ENCODE results near the gene RPN1. TPM values are rescaled to one million over a fixed set of nuclear protein-coding genes. Genes with fewer than 3 reads are reported as not detected.

Gene RPN1
- total RNA-seq, 2 experiments from 2014 or later = 157 to 162 TPM

- Mint-ChIP-seq H3K27me3 (ENCODE audit: low read depth) (no peaks in the 10 kb centered on the region), H3K4me1 (ENCODE audit: low read depth) (peaks cover 46% of the 10 kb centered on the region), H3K4me3 (peak overlapping the region; percentile 85), H3K9me3 (ENCODE audit: insufficient read depth) (no peaks in the 10 kb centered on the region), H3K27ac (peak overlapping the region; percentile 88), H3K36me3 (ENCODE audit: low read depth) (peaks cover 65% of the 10 kb centered on the region)
- ChIA-PET CTCF (interaction anchor here (0.9 to 2.5 kb wide), 5 partner anchors 11 to 226 kb away, joined by 3 to 8 read pairs (median 7); no protein-coding TSS in a partner anchor), POLR2A (interaction anchor here (0.8 kb wide), 1 partner anchor 9 kb away, joined by 3 read pairs; no protein-coding TSS in a partner anchor)
- peak; percentile 40 for DNase-seq
- no peak for ATAC-seq
Observed at GRCh38 chr3:128619146-128619890, 31.3 kb downstream of the RPN1 start.

- Mint-ChIP-seq H3K4me1 (ENCODE audit: low read depth) (peaks cover 46% of the 10 kb centered on the region), H3K4me3 (peak overlapping the region; percentile 85), H3K36me3 (ENCODE audit: low read depth) (peaks cover 55% of the 10 kb centered on the region), H3K27ac (peak overlapping the region; percentile 88), H3K27me3 (ENCODE audit: low read depth) (no peaks in the 10 kb centered on the region), H3K9me3 (ENCODE audit: insufficient read depth) (no peaks in the 10 kb centered on the region)
- ATAC-seq = no peak
- DNase-seq = no peak
- CTCF ChIA-PET = interaction anchor here (0.9 to 3.1 kb wide), 28 partner anchors 9 to 495 kb away, joined by 3 to 25 read pairs (median 6); partner anchors contain the start of genes ACAD9 and RUVBL1
- POLR2A ChIA-PET = interaction anchor here (1.7 kb wide), 1 partner anchor 32 kb away, joined by 13 read pairs; the partner anchor contains the start of gene RPN1
Observed at GRCh38 chr3:128618398-128618726, 32.3 kb downstream of the RPN1 start.

- H3K27me3 Mint-ChIP-seq (ENCODE audit: low read depth) = no peaks in the 10 kb centered on the region
- ChIA-PET POLR2A (interaction anchor here (0.6 to 1.7 kb wide), 6 partner anchors 13 to 698 kb away, joined by 3 to 13 read pairs (median 3); partner anchors contain the start of gene RPN1), CTCF (interaction anchor here (0.7 to 3.1 kb wide), 46 partner anchors 8 to 562 kb away, joined by 3 to 25 read pairs (median 5); partner anchors contain the start of genes ACAD9, RPN1 and RUVBL1)
- H3K4me1 Mint-ChIP-seq (ENCODE audit: low read depth) = peaks cover 46% of the 10 kb centered on the region
- peak overlapping the region; percentile 85 for H3K4me3 Mint-ChIP-seq
- ATAC-seq (peak; percentile 94), DNase-seq (peak; percentile 99)
- H3K36me3 Mint-ChIP-seq (ENCODE audit: low read depth) = peaks cover 51% of the 10 kb centered on the region
- H3K27ac Mint-ChIP-seq = peak overlapping the region; percentile 88
- H3K9me3 Mint-ChIP-seq (ENCODE audit: insufficient read depth) = no peaks in the 10 kb centered on the region
Observed at GRCh38 chr3:128617557-128618397, 32.8 kb downstream of the RPN1 start.

- Mint-ChIP-seq H3K27me3 (ENCODE audit: low read depth) (no peaks in the 10 kb centered on the region), H3K9me3 (ENCODE audit: insufficient read depth) (no peaks in the 10 kb centered on the region), H3K27ac (peak overlapping the region; percentile 88), H3K36me3 (ENCODE audit: low read depth) (peaks cover 47% of the 10 kb centered on the region), H3K4me1 (ENCODE audit: low read depth) (peaks cover 46% of the 10 kb centered on the region), H3K4me3 (peak overlapping the region; percentile 85)
- ATAC-seq = peak; percentile 56
- ChIA-PET POLR2A (interaction anchor here (0.6 to 1.7 kb wide), 5 partner anchors 12 to 306 kb away, joined by 3 to 13 read pairs (median 3); partner anchors contain the start of gene RPN1), CTCF (interaction anchor here (0.8 to 3.1 kb wide), 40 partner anchors 9 to 561 kb away, joined by 3 to 25 read pairs (median 5); partner anchors contain the start of genes ACAD9, RPN1 and RUVBL1)
- DNase-seq = no peak
Observed at GRCh38 chr3:128617270-128617556, 33.4 kb downstream of the RPN1 start.

- DNase-seq (no peak), ATAC-seq (no peak)
- Mint-ChIP-seq H3K9me3 (ENCODE audit: insufficient read depth) (no peaks in the 10 kb centered on the region), H3K4me3 (peak overlapping the region; percentile 85), H3K27ac (peak overlapping the region; percentile 88), H3K36me3 (ENCODE audit: low read depth) (peaks cover 42% of the 10 kb centered on the region), H3K27me3 (ENCODE audit: low read depth) (no peaks in the 10 kb centered on the region), H3K4me1 (ENCODE audit: low read depth) (peaks cover 45% of the 10 kb centered on the region)
- ChIA-PET CTCF (interaction anchor here (0.9 to 3.1 kb wide), 20 partner anchors 8 to 561 kb away, joined by 3 to 25 read pairs (median 7); partner anchors contain the start of genes ACAD9 and RPN1), POLR2A (interaction anchor here (0.6 to 1.7 kb wide), 5 partner anchors 12 to 306 kb away, joined by 3 to 13 read pairs (median 3); partner anchors contain the start of gene RPN1)
Observed at GRCh38 chr3:128616516-128617269, 33.9 kb downstream of the RPN1 start.

- DNase-seq (no peak), ATAC-seq (no peak)
- Mint-ChIP-seq H3K27me3 (ENCODE audit: low read depth) (no peaks in the 10 kb centered on the region), H3K27ac (no peak overlapping the region), H3K4me1 (ENCODE audit: low read depth) (peaks cover 22% of the 10 kb centered on the region), H3K4me3 (no peak overlapping the region), H3K9me3 (ENCODE audit: insufficient read depth) (no peaks in the 10 kb centered on the region), H3K36me3 (ENCODE audit: low read depth) (peaks cover 19% of the 10 kb centered on the region)
- CTCF ChIA-PET = no interaction called here
- POLR2A ChIA-PET = interaction anchor here (1.2 kb wide), 1 partner anchor 265 kb away, joined by 3 read pairs; no protein-coding TSS in a partner anchor
Observed at GRCh38 chr3:128614076-128614475, 36.5 kb downstream of the RPN1 start.

- Mint-ChIP-seq H3K9me3 (ENCODE audit: insufficient read depth) (no peaks in the 10 kb centered on the region), H3K36me3 (ENCODE audit: low read depth) (peaks cover 10% of the 10 kb centered on the region), H3K27ac (no peak overlapping the region), H3K27me3 (ENCODE audit: low read depth) (no peaks in the 10 kb centered on the region), H3K4me3 (no peak overlapping the region), H3K4me1 (ENCODE audit: low read depth) (peaks cover 14% of the 10 kb centered on the region)
- ATAC-seq (no peak), DNase-seq (no peak)
- CTCF ChIA-PET = no interaction called here
- POLR2A ChIA-PET = interaction anchor here (1.2 kb wide), 1 partner anchor 266 kb away, joined by 3 read pairs; no protein-coding TSS in a partner anchor
Observed at GRCh38 chr3:128613083-128613829, 37.4 kb downstream of the RPN1 start.

- ChIA-PET CTCF (interaction anchor here (0.9 kb wide), 1 partner anchor 10 kb away, joined by 3 read pairs; no protein-coding TSS in a partner anchor), POLR2A (no interaction called here)
- H3K36me3 Mint-ChIP-seq (ENCODE audit: low read depth) = no peaks in the 10 kb centered on the region
- H3K4me3 Mint-ChIP-seq = no peak overlapping the region
- peaks cover 5% of the 10 kb centered on the region for H3K27me3 Mint-ChIP-seq (ENCODE audit: low read depth)
- no peaks in the 10 kb centered on the region for H3K9me3 Mint-ChIP-seq (ENCODE audit: insufficient read depth)
- H3K4me1 Mint-ChIP-seq (ENCODE audit: low read depth) = no peaks in the 10 kb centered on the region
- DNase-seq (no peak), ATAC-seq (no peak)
- H3K27ac Mint-ChIP-seq = no peak overlapping the region
Observed at GRCh38 chr3:128610451-128611070, 40.1 kb downstream of the RPN1 start.

GRCh38 chr3:128609294-128609693, 41.3 kb downstream of the RPN1 start:
- Mint-ChIP-seq H3K9me3 (ENCODE audit: insufficient read depth) (no peaks in the 10 kb centered on the region), H3K4me3 (no peak overlapping the region), H3K4me1 (ENCODE audit: low read depth) (no peaks in the 10 kb centered on the region), H3K27ac (no peak overlapping the region), H3K36me3 (ENCODE audit: low read depth) (no peaks in the 10 kb centered on the region), H3K27me3 (ENCODE audit: low read depth) (peaks cover 5% of the 10 kb centered on the region)
- POLR2A ChIA-PET = no interaction called here
- CTCF ChIA-PET = interaction anchor here (0.6 to 3.7 kb wide), 10 partner anchors 8 to 514 kb away, joined by 3 to 23 read pairs (median 6); partner anchors contain the start of gene ACAD9
- ATAC-seq (no peak), DNase-seq (no peak)

GRCh38 chr3:128607710-128608048, 42.9 kb downstream of the RPN1 start:
- POLR2A ChIA-PET = no interaction called here
- Mint-ChIP-seq H3K4me3 (no peak overlapping the region), H3K9me3 (ENCODE audit: insufficient read depth) (no peaks in the 10 kb centered on the region)

More at GRCh38 chr3:128607710-128608048, 42.9 kb downstream of the RPN1 start:
- Mint-ChIP-seq H3K27ac (no peak overlapping the region), H3K4me1 (ENCODE audit: low read depth) (no peaks in the 10 kb centered on the region), H3K27me3 (ENCODE audit: low read depth) (peaks cover 5% of the 10 kb centered on the region), H3K36me3 (ENCODE audit: low read depth) (no peaks in the 10 kb centered on the region)
- ATAC-seq (no peak), DNase-seq (no peak)
- CTCF ChIA-PET = interaction anchor here (1.4 to 3.7 kb wide), 5 partner anchors 9 to 181 kb away, joined by 6 to 23 read pairs (median 18); no protein-coding TSS in a partner anchor

Measured in activated CD8-positive, alpha-beta T cell treated with anti-CD3 and anti-CD28 coated beads, Interleukin-2, amount 10 ng/mL, durations not matched to agents 7 days and 5 days (primary cell).